GM19455 (cell line): ENCODE data around the gene CAMTA1.

Experiments
- ATAC-seq: cut with Tn5 transposase; IDR thresholded peaks from one replicate; pipeline ENCODE4 v1.9.1; 2021; ENCODE audit not compliant: unreplicated experiment

Gene CAMTA1

GRCh38 chr1:7476402-7476801 is 691.1 kb downstream of the CAMTA1 start:
- no peak for ATAC-seq

GRCh38 chr1:7476861-7477547 is 691.8 kb downstream of the CAMTA1 start:
- no peak for ATAC-seq

GRCh38 chr1:7477593-7477992 is 692.3 kb downstream of the CAMTA1 start:
- ATAC-seq = no peak

- ATAC-seq = no peak
These were observed 693.0 kb downstream of the CAMTA1 start for GRCh38 chr1:7478142-7478790.

- ATAC-seq = no peak
These were observed 693.7 kb downstream of the CAMTA1 start for GRCh38 chr1:7478809-7479499.

- ATAC-seq = no peak
These were observed 694.3 kb downstream of the CAMTA1 start for GRCh38 chr1:7479571-7479970.

GRCh38 chr1:7481194-7481593 is 695.9 kb downstream of the CAMTA1 start:
- ATAC-seq = no peak

GRCh38 chr1:7482077-7482476 is 696.8 kb downstream of the CAMTA1 start:
- no peak for ATAC-seq

GRCh38 chr1:7482772-7483495 is 697.7 kb downstream of the CAMTA1 start:
- no peak for ATAC-seq

- no peak for ATAC-seq
These were observed 698.6 kb downstream of the CAMTA1 start for GRCh38 chr1:7483634-7484383.

GRCh38 chr1:7485086-7485780 is 700.0 kb downstream of the CAMTA1 start:
- ATAC-seq = no peak

GRCh38 chr1:7485826-7486225 is 700.6 kb downstream of the CAMTA1 start:
- no peak for ATAC-seq

- ATAC-seq = no peak
These were observed 702.7 kb downstream of the CAMTA1 start for GRCh38 chr1:7487766-7488474.

GRCh38 chr1:7488475-7488842 is 703.2 kb downstream of the CAMTA1 start:
- no peak for ATAC-seq

- no peak for ATAC-seq
These were observed 704.3 kb downstream of the CAMTA1 start for GRCh38 chr1:7489586-7489985.

GRCh38 chr1:7490576-7490975 is 705.3 kb downstream of the CAMTA1 start:
- ATAC-seq = no peak

GRCh38 chr1:7491109-7491817 is 706.0 kb downstream of the CAMTA1 start:
- ATAC-seq = no peak

- ATAC-seq = no peak
These were observed 706.5 kb downstream of the CAMTA1 start for GRCh38 chr1:7491818-7492173.
